Duodenal mucosa (tissue), 2 donors: ENCODE data around the gene ADSS2.

Experiments used
- H3K27ac ChIP-seq: one replicate; pipeline ENCODE4 v1.7.0; 2013; ENCODE audit warnings: low read depth, low read length
- H3K27me3 ChIP-seq, 2 donors: one replicate each; pipeline ENCODE4 v1.7.0; 2013; ENCODE audit warnings: low read length in 2 of 2, control low read depth in 1 of 2; ENCODE audit not compliant: insufficient read depth in 2 of 2, control insufficient read depth in 1 of 2
- H3K36me3 ChIP-seq, 2 donors: one replicate each; pipeline ENCODE4 v1.7.0; 2013; ENCODE audit warnings: low read length in 2 of 2, control low read depth in 1 of 2; ENCODE audit not compliant: insufficient read depth in 2 of 2, control insufficient read depth in 1 of 2
- H3K4me1 ChIP-seq, 2 donors: one replicate each; pipeline ENCODE4 v1.7.0; 2013; ENCODE audit warnings: low read length in 2 of 2, control low read depth in 1 of 2; ENCODE audit not compliant: insufficient read depth in 2 of 2, control insufficient read depth in 1 of 2
- H3K4me3 ChIP-seq, 2 donors: one replicate each; pipeline ENCODE4 v1.7.0; 2013; ENCODE audit warnings: low read length in 2 of 2, low read depth in 1 of 2
- H3K9ac ChIP-seq, 2 donors: one replicate each; pipeline ENCODE4 v1.7.0; 2013; ENCODE audit warnings: low read length in 2 of 2, low read depth in 1 of 2
- H3K9me3 ChIP-seq, 2 donors: one replicate each; pipeline ENCODE4 v1.7.0; 2013; ENCODE audit warnings: low read length in 2 of 2, control low read depth in 1 of 2; ENCODE audit not compliant: control insufficient read depth in 1 of 2

The ADSS2 gene

DNA sequence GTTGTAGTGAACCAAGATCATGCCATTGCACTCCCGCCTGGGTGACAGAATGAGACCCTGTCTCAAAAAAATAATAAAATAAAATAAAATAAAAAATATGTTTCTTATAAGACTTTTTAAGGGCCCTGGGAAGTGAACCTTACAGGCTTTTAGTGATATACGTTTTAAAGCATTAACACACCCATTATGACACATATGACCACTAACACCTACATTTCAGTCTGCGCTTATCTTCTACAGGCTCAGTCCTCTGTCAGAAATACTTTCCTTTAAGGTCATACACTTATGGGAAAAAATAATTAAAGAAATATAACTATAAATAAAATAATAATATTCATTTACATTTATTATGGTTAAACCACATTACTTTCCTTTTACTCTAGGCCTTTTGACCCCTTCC is 21.9 kb downstream of the ADSS2 start:
- no peak overlapping the region for H3K4me3 ChIP-seq
- no peaks in the 10 kb centered on the region for H3K4me1 ChIP-seq
- H3K36me3 ChIP-seq = peaks cover 5 to 24% of the 10 kb centered on the region in 2 donors
- no peak overlapping the region for H3K9ac ChIP-seq
- no peaks in the 10 kb centered on the region for H3K27me3 ChIP-seq
- no peak overlapping the region for H3K27ac ChIP-seq
- H3K9me3 ChIP-seq = no peaks in the 10 kb centered on the region

DNA sequence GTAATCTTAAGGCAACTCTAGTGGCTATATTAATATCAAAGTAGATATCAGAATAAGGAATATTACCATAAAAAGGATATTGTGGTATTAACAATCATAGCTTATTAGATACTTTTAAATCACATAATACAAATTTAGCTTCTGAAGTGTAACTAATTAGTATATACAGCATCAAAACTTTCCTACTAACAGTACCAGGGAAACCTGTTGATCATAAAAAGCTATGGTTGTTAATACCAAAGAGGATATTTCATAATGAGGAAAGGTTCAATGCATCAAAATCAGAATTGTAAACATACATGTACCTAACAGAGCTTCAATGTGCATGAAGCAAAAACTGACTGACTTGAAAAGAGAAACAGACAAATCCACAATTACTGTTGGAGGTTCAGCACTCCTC is 24.1 kb downstream of the ADSS2 start:
- H3K27me3 ChIP-seq = no peaks in the 10 kb centered on the region
- no peaks in the 10 kb centered on the region for H3K9me3 ChIP-seq
- no peak overlapping the region for H3K9ac ChIP-seq
- no peak overlapping the region for H3K27ac ChIP-seq
- H3K4me3 ChIP-seq = no peak overlapping the region
- H3K36me3 ChIP-seq = peaks cover 0 to 26% of the 10 kb centered on the region in 2 donors
- H3K4me1 ChIP-seq = no peaks in the 10 kb centered on the region

- Histone ChIP-seq H3K4me3 (no peak overlapping the region), H3K36me3 (peaks cover 0 to 34% of the 10 kb centered on the region in 2 donors), H3K9ac (no peak overlapping the region), H3K4me1 (no peaks in the 10 kb centered on the region), H3K9me3 (no peaks in the 10 kb centered on the region), H3K27me3 (no peaks in the 10 kb centered on the region), H3K27ac (no peak overlapping the region)
Observed at GRCh38 chr1:244424649-244425334, 26.9 kb downstream of the ADSS2 start.

- H3K9me3 ChIP-seq = no peaks in the 10 kb centered on the region
- H3K4me1 ChIP-seq = no peaks in the 10 kb centered on the region
- H3K4me3 ChIP-seq = no peak overlapping the region
- no peak overlapping the region for H3K9ac ChIP-seq
- peaks cover 4 to 52% of the 10 kb centered on the region in 2 donors for H3K36me3 ChIP-seq
- H3K27me3 ChIP-seq = no peaks in the 10 kb centered on the region
- H3K27ac ChIP-seq = no peak overlapping the region
Observed at GRCh38 chr1:244422174-244422573, 29.5 kb downstream of the ADSS2 start.

GRCh38 chr1:244419024-244419423 is 32.7 kb downstream of the ADSS2 start:
- no peaks in the 10 kb centered on the region for H3K9me3 ChIP-seq
- no peaks in the 10 kb centered on the region for H3K27me3 ChIP-seq
- no peak overlapping the region for H3K27ac ChIP-seq
- no peak overlapping the region for H3K9ac ChIP-seq
- H3K4me3 ChIP-seq = no peak overlapping the region
- H3K36me3 ChIP-seq = peaks cover 25 to 76% of the 10 kb centered on the region in 2 donors
- no peaks in the 10 kb centered on the region for H3K4me1 ChIP-seq

DNA sequence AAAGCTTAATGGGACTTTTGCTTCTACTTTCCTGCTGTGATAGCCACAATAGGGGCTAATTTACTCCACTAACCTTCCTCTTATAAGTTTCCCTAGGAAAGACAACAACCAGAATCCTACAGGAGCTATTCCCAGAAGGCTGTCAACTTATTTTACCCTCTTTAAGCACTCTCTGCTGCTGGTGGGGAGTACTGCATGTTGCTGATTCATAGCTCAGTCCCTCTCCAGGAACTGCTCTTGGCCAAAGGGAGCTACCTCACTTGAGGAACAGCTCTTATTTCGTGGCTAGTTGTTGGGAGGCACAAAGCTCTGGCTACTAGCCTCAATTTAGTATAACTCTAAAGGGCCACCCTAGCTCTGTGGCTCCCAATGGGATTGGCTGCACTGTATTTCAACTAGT is 37.2 kb downstream of the ADSS2 start:
- Histone ChIP-seq H3K4me1 (peaks cover 0 to 6% of the 10 kb centered on the region in 2 donors), H3K9ac (no peak overlapping the region), H3K27me3 (no peaks in the 10 kb centered on the region), H3K36me3 (peaks cover 45 to 80% of the 10 kb centered on the region in 2 donors), H3K27ac (no peak overlapping the region), H3K9me3 (no peaks in the 10 kb centered on the region), H3K4me3 (no peak overlapping the region)

DNA sequence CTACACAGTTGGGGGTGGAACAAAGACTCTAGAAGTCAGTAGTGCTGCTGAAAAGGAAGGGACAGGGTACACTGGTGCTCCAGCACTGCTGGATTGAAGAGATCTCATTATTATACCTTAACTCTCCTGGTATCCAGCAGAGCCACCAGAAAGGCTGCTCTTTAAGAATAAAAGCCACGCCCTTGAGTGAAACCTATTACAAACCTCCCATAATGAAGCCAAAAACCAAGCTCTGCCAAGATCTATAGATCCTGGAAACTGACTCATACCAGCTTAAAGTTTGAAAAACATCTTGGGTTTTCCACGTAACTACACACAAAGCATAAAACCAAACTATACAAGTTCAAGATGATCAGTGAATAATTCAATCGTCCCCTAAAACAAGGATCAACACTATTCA is 38.0 kb downstream of the ADSS2 start:
- Histone ChIP-seq H3K4me3 (no peak overlapping the region), H3K9ac (no peak overlapping the region), H3K4me1 (peaks cover 0 to 9% of the 10 kb centered on the region in 2 donors), H3K27me3 (no peaks in the 10 kb centered on the region), H3K9me3 (no peaks in the 10 kb centered on the region), H3K27ac (no peak overlapping the region), H3K36me3 (peaks cover 47 to 77% of the 10 kb centered on the region in 2 donors)

GRCh38 chr1:244412176-244412575 is 39.5 kb downstream of the ADSS2 start:
- Histone ChIP-seq H3K4me3 (no peak overlapping the region), H3K27me3 (no peaks in the 10 kb centered on the region), H3K27ac (no peak overlapping the region), H3K36me3 (peaks cover 43 to 64% of the 10 kb centered on the region in 2 donors), H3K4me1 (peaks cover 0 to 9% of the 10 kb centered on the region in 2 donors), H3K9ac (no peak overlapping the region), H3K9me3 (no peaks in the 10 kb centered on the region)

DNA sequence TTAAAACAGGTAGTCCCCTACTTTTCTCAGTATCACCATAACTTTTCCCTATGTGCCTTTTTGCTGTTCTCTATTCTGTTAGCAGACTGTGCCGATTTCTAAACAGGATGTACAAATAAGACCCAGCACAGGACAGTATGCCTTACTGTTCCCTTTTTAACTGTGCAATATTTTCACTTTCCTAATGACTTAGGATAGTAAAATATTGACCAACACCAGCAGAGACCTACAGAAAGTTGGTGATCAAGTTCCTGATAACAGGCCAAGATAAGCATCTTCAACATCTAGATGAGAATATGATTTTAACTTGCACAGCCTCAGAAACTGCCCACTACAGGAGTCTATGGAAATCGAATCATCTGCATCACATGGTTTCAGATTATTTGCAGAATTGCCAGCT is 42.0 kb downstream of the ADSS2 start:
- peaks cover 0 to 9% of the 10 kb centered on the region in 2 donors for H3K4me1 ChIP-seq
- H3K9ac ChIP-seq = no peak overlapping the region
- H3K27me3 ChIP-seq = no peaks in the 10 kb centered on the region
- H3K27ac ChIP-seq = no peak overlapping the region
- H3K36me3 ChIP-seq = peaks cover 27 to 50% of the 10 kb centered on the region in 2 donors
- no peaks in the 10 kb centered on the region for H3K9me3 ChIP-seq
- H3K4me3 ChIP-seq = no peak overlapping the region

DNA sequence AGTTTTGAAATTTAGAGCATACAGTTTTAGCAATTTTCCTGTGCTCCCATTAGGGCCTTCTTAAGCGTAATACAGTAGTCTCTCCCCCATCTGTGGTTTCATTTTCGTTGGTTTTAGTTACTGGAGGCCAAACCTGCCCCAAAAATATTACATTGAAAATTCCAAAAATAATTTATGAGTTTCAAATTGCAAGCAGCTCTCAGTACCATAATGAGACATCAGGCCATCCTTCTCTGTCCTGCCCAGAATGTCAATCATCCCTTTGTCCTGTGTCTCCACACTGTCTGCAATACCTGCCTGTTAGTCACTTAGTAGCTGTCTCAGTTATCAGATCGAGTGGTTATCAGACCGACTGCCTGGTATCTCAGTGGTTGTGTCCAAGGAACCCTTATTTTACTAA is 45.4 kb downstream of the ADSS2 start:
- Histone ChIP-seq H3K4me1 (peaks cover 0 to 9% of the 10 kb centered on the region in 2 donors), H3K27ac (no peak overlapping the region), H3K27me3 (no peaks in the 10 kb centered on the region), H3K36me3 (peaks cover 14 to 32% of the 10 kb centered on the region in 2 donors), H3K4me3 (no peak overlapping the region), H3K9ac (no peak overlapping the region), H3K9me3 (peaks cover 0 to 14% of the 10 kb centered on the region in 2 donors)
